CD4-positive, alpha-beta T cell (primary cell): ENCODE data around the gene TMEM235. TPM values are rescaled to one million over a fixed set of nuclear protein-coding genes. Genes with fewer than 3 reads are reported as not detected.

Experiments
- ATAC-seq: fragments of 200-7000 bp; cut with Tn5 transposase; one replicate; pipeline ENCODE4 v1.10.0; 2022; ENCODE audit warnings: mild to moderate bottlenecking; ENCODE audit not compliant: poor library complexity
- CTCF ChIA-PET: fragments of 350-600 bp; sonication (Branson Sonifier 250); formaldehyde crosslinking; loops from one replicate; lab custom pipeline; 2021; ENCODE audit warnings: antibody characterized with exemption, inconsistent platforms; lab: Charles Lee
- POLR2A ChIA-PET: fragments of 350-600 bp; sonication (Branson Sonifier 250); formaldehyde crosslinking; loops from one replicate; lab custom pipeline; 2021; ENCODE audit warnings: antibody characterized with exemption, inconsistent platforms; lab: Charles Lee
- DNase-seq, 14 experiments: peaks; one replicate each; pipeline ENCODE4 v3.0.0-alpha.2; 2013 to 2020; ENCODE audit warnings: mixed read lengths in 2 of 14
- H3K27ac ChIP-seq, 2 donors: one replicate each; pipeline versions ENCODE4 v1.5.1 to v1.7.0; 2013; ENCODE audit warnings: low read length in 2 of 2, low read depth in 1 of 2, mild to moderate bottlenecking in 1 of 2
- H3K27me3 ChIP-seq, 2 experiments: 1 replicate in 1 of 2; 2 replicates in 1 of 2; pipeline versions ENCODE4 v1.6.1 to v1.7.0; 2013; ENCODE audit warnings: low read length in 2 of 2, control low read depth in 1 of 2, mild to moderate bottlenecking in 1 of 2, moderate library complexity in 1 of 2; ENCODE audit not compliant: insufficient read depth in 2 of 2, control insufficient read depth in 1 of 2
- H3K36me3 ChIP-seq: one replicate; pipeline ENCODE4 v1.6.1; 2013; ENCODE audit warnings: low read length, control low read depth; ENCODE audit not compliant: insufficient read depth
- H3K4me1 ChIP-seq: one replicate; pipeline ENCODE4 v1.6.1; 2013; ENCODE audit warnings: low read length, control low read depth; ENCODE audit not compliant: insufficient read depth
- H3K4me3 ChIP-seq: one replicate; pipeline ENCODE4 v1.5.1; 2013; ENCODE audit warnings: mild to moderate bottlenecking, low read length, moderate library complexity
- H3K9me3 ChIP-seq, 2 experiments: 1 replicate in 1 of 2; 2 replicates in 1 of 2; pipeline versions ENCODE4 v1.6.1 to v1.7.0; 2013; ENCODE audit warnings: low read length in 2 of 2, mild to moderate bottlenecking in 2 of 2, control low read depth in 1 of 2, moderate library complexity in 1 of 2; ENCODE audit not compliant: control insufficient read depth in 1 of 2, insufficient read depth in 1 of 2
- H3K27ac Mint-ChIP-seq: one replicate; pipeline ENCODE4 v1.8.0; 2020; ENCODE audit warnings: mixed read lengths
- H3K27me3 Mint-ChIP-seq: one replicate; pipeline ENCODE4 v1.8.0; 2021; ENCODE audit warnings: mixed read lengths
- H3K36me3 Mint-ChIP-seq: one replicate; pipeline ENCODE4 v1.8.0; 2021; ENCODE audit warnings: low read depth, mixed read lengths
- H3K4me1 Mint-ChIP-seq: one replicate; pipeline ENCODE4 v1.8.0; 2021; ENCODE audit warnings: low read depth, mixed read lengths
- H3K4me3 Mint-ChIP-seq: one replicate; pipeline ENCODE4 v1.8.0; 2020; ENCODE audit warnings: mild to moderate bottlenecking, mixed read lengths
- H3K9me3 Mint-ChIP-seq: one replicate; pipeline ENCODE4 v1.8.0; 2020; ENCODE audit warnings: mixed read lengths
- CTCF ChIP-seq: fragments of 200-600 bp; IDR thresholded peaks from one replicate; pipeline ENCODE4 v1.8.0; 2022; ENCODE audit warnings: antibody characterized with exemption, mild to moderate bottlenecking
- intact Hi-C, 2 experiments: fragments of 100-400 bp; cut with DNase I in 1 of 2; cut with micrococcal nuclease in 1 of 2; formaldehyde crosslinking; loops; one replicate each; pipeline versions ENCODE4 v1.15.1 to v1.9.0; 2023 to 2025; cut with DNase I, micrococcal nuclease
- total RNA-seq, 174 experiments: library from RNA in 2 of 174; stranded (reverse) in 2 of 174; gene quantifications; one replicate each; pipeline ENCODE4 v1.2.3 and lab custom pipeline; 2021 to 2026

The TMEM235 gene
- total RNA-seq, 2 experiments from 2014 or later, result not detected

GRCh38 chr17:78235885-78236284, 4.5 kb downstream of the TMEM235 start:
- H3K4me3 Mint-ChIP-seq, result no peak overlapping the region
- Histone ChIP-seq H3K9me3 (peaks cover 0 to 14% of the 10 kb centered on the region in 2 experiments), H3K4me1 (peaks cover 12% of the 10 kb centered on the region), H3K4me3 (no peak overlapping the region), H3K36me3 (no peaks in the 10 kb centered on the region), H3K27me3 (peaks cover 16 to 19% of the 10 kb centered on the region in 2 experiments), H3K27ac (no peak overlapping the region)
- DNase-seq (no peak), ATAC-seq (no peak)
- intact Hi-C loops, result no loop called here
- ChIA-PET CTCF (interaction anchor here (0.7 kb wide), 1 partner anchor 15 kb away, joined by 3 read pairs; no protein-coding TSS in a partner anchor), POLR2A (no interaction called here)
- H3K27ac Mint-ChIP-seq, result no peak overlapping the region
- H3K4me1 Mint-ChIP-seq, result peaks cover under 1% of the 10 kb centered on the region
- TF ChIP-seq CTCF, result no peak
- no peaks in the 10 kb centered on the region for H3K9me3 Mint-ChIP-seq
- H3K27me3 Mint-ChIP-seq, result peaks cover 13% of the 10 kb centered on the region
- H3K36me3 Mint-ChIP-seq, result no peaks in the 10 kb centered on the region

- Mint-ChIP-seq H3K27ac (no peak overlapping the region), H3K4me1 (no peaks in the 10 kb centered on the region), H3K27me3 (peaks cover 12% of the 10 kb centered on the region), H3K36me3 (no peaks in the 10 kb centered on the region), H3K4me3 (no peak overlapping the region), H3K9me3 (no peaks in the 10 kb centered on the region)
- ATAC-seq, result no peak
- Histone ChIP-seq H3K27me3 (peaks cover 9 to 13% of the 10 kb centered on the region in 2 experiments), H3K4me1 (peaks cover 8% of the 10 kb centered on the region), H3K9me3 (peaks cover 0 to 8% of the 10 kb centered on the region in 2 experiments), H3K4me3 (no peak overlapping the region), H3K27ac (no peak overlapping the region), H3K36me3 (no peaks in the 10 kb centered on the region)
- ChIA-PET POLR2A (no interaction called here), CTCF (no interaction called here)
- TF ChIP-seq CTCF, result no peak
- intact Hi-C loops, result no loop called here
- no peak for DNase-seq
Measured at GRCh38 chr17:78236362-78237127, 5.1 kb downstream of the TMEM235 start.

- Mint-ChIP-seq H3K27me3 (peaks cover 6% of the 10 kb centered on the region), H3K9me3 (no peaks in the 10 kb centered on the region), H3K4me3 (no peak overlapping the region), H3K36me3 (no peaks in the 10 kb centered on the region), H3K27ac (no peak overlapping the region), H3K4me1 (no peaks in the 10 kb centered on the region)
- ChIA-PET CTCF (no interaction called here), POLR2A (interaction anchor here (0.7 kb wide), 1 partner anchor 180 kb away, joined by 3 read pairs; no protein-coding TSS in a partner anchor)
- peaks cover 0 to 3% of the 10 kb centered on the region in 2 experiments for H3K9me3 ChIP-seq
- peaks cover under 1% of the 10 kb centered on the region for H3K4me1 ChIP-seq
- no peak for DNase-seq
- ATAC-seq, result no peak
- H3K27me3 ChIP-seq, result peaks cover 4 to 6% of the 10 kb centered on the region in 2 experiments
- no peak for TF ChIP-seq CTCF
- no peak overlapping the region for H3K27ac ChIP-seq
- intact Hi-C loops, result no loop called here
- H3K36me3 ChIP-seq, result no peaks in the 10 kb centered on the region
- no peak overlapping the region for H3K4me3 ChIP-seq
Measured at GRCh38 chr17:78237401-78238012, 6.1 kb downstream of the TMEM235 start.
